NCI-H345 treated with DMSO at 0.1 percent for 48 hours (cell line): ENCODE measurements around the gene ZNF701.
"Not testable (repeated sequence)": the region's sequence is repeated elsewhere in the genome, so short reads cannot be mapped to it uniquely, and the experiment has no call there.

Experiments
- DNase-seq: peaks from one replicate; lab custom pipeline; 2025; ENCODE audit not compliant: unreplicated experiment; lab: John Stamatoyannopoulos, UW

Gene ZNF701

DNA sequence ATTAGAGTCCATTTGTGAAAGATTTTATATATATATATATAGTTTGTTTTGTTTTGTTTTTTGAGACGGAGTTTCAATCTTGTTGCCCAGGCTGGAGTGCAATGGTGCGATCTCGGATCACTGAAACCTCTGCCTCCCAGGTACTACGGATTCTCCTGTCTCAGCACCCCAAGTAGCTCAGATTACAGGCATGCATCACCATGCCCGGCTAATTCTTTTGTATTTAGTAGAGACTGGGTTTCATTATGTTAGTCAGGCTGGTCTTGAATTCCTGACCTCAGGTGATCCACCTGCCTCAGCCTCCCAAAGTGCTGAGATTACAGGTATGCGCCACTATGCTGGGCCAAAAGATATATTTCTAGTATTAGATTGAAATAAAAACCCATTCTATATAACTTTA is 4.0 kb upstream of the ZNF701 start:
- no peak for DNase-seq

DNA sequence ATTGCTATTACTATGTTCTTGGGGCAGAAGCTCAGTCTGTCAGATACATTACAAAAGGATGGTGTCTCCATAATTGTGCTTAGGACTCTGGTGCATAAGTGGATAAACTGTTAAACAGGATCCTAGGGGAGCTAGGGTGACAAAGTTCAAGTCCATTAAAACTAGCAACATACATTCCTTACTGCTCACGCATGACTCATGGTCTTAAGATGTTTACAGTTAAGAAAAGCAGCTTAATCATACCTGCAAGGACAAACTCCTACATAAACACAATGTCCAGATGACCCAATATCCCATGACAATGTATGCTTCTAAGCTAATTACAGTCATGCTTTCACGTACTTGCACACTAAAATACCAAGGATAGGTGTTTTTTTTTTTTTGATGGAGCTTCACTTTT is 3.5 kb upstream of the ZNF701 start:
- no peak for DNase-seq

GRCh38 chr19:52567921-52568320 is 2.2 kb upstream of the ZNF701 start:
- no peak for DNase-seq

DNA sequence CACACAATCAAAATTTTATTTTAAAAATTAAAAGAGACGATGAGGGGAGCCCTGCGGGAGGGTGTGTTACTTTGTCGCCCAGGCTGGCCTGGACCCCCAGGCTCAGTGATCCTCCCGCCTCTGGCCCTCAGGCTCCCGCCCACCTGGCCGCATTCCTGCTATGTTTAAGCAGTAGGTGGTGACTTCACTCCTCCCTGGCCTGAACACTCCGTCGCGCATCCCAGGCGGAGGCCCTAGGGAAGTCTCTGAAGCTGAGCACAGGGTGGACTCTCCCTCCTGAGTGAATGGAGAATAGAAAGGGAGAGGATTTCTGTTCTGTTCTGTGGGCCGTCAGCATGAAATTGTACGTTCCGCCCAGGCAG is 468 bp upstream of the ZNF701 start:
- DNase-seq, result not testable (repeated sequence)

GRCh38 chr19:52584736-52585440 is 14.8 kb downstream of the ZNF701 start:
- DNase-seq, result no peak

DNA sequence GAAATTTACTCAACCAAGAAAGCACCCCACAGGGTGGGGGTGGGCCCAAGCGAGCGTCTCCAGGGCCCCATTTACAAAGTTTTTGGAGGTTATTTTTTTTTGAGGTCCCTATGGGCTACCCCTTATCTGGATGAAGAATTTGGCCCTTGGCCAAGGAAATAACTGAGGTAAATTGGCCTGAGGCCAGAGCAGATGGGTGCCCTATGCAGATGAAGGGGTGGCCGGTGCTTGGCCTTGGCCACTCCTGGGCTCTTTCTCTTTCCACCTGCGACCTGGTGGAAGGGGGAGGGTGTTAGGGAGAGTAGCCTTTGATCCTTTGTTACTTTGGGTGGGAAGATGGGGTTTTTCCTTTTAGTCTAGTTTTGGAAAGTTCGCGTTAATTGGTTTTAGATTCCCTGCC is 15.5 kb downstream of the ZNF701 start:
- DNase-seq, result no peak

GRCh38 chr19:52590728-52591127 is 20.6 kb downstream of the ZNF701 start:
- DNase-seq, result no peak

GRCh38 chr19:52592301-52592700 is 22.2 kb downstream of the ZNF701 start:
- DNase-seq, result no peak

GRCh38 chr19:52593441-52593840 is 23.4 kb downstream of the ZNF701 start:
- not testable (repeated sequence) for DNase-seq

DNA sequence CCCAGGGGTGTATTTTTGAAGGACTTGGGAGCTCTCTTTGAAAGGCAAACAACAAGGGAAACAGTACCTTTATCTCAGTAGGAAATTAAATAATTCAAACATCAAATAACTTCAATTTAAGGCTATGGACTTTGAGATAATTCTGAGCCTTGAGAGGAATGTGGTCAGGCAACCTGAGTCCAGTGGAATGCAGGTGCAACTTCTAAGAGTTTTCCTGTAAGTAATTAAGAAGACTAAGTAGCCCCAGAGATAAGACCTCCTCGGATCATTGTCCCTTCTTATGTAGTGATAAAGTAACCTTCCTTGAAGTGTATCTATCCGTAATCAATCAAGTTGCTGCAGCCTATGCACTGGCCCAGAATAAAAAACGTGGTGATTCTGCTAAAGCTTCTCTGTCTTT is 29.2 kb downstream of the ZNF701 start:
- no peak for DNase-seq

DNA sequence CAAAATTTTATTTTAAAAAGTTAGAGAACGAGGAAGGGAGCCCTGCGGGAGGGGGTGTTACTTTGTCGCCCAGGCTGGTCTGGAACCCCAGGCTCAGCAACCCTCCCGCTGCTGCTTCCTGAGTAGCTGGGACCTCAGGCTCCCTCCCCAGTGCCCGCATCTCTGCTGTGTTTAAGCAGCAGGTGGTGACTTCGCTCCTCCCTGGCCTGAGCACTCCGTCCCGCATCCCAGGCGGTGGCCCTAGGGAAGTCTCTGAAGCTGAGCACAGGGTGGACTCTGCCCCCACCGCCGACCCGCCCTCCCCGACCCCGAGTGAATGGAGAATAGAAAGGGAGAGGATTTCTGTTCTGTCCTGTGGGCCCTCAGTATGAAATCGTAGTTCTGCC is 30.5 kb downstream of the ZNF701 start:
- DNase-seq, result no peak

GRCh38 chr19:52601025-52601973 is 31.2 kb downstream of the ZNF701 start:
- DNase-seq, result peak; percentile 58

DNA sequence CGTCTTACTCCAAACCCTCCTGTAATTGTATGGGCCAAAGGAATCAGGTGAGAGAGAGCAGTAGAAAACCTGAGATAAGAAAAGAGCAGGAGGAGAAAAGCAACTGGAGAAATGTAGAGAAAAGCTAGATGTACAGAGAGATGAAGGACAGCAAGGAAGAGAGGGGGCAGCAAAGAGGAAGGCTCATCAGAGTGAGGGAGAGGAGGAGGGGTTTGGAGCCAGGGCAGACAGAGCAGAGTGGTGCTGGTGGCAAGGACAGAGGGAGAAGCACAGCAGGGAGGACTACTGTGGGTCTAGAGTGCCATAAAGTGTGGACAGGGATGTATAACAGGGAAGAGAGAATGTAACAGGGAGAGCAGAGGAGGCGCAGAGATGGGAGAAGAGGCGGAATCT is 31.9 kb downstream of the ZNF701 start:
- DNase-seq, result not testable (repeated sequence)

DNA sequence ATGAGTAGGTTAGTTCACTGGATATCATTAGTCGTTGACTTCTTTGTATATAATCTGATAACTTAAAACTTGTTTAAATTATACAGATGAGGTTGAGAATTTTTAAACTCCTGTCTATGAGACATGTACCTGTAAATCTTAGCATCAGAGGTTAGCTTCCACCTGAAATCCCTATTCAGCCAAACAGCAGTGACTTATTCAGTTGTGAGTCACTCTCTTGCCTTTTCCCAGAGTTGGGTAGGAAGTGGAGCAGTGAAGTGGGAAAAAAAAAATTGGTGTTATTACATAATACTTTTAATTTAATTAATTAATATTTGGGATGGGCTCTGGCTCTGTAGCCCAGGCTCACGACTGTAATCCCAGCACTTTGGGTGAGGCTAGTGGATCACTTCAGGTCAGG is 32.9 kb downstream of the ZNF701 start:
- DNase-seq, result no peak

GRCh38 chr19:52603558-52604207 is 33.6 kb downstream of the ZNF701 start:
- DNase-seq, result no peak

GRCh38 chr19:52613299-52613906 is 43.3 kb downstream of the ZNF701 start:
- DNase-seq, result no peak

DNA sequence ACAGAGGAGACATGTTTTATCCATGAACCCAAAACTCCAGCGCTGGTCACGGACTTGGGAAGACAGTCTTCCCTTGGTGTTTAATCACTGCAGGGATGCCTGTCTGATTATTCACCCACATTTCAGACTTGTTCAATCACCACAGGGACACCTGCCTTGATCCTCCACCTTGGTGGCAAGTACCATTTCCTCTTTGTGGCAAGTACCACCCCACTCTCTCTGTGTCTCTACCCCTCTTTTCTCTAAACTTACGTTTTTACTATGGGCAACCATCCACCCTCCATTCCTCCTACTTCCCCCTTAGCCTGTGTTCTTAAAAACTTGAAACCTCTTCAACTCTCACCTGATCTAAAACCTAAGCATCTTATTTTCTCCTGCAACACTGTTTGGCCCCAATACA is 51.3 kb downstream of the ZNF701 start:
- DNase-seq, result no peak

GRCh38 chr19:52622261-52622660 is 52.2 kb downstream of the ZNF701 start:
- DNase-seq, result no peak

DNA sequence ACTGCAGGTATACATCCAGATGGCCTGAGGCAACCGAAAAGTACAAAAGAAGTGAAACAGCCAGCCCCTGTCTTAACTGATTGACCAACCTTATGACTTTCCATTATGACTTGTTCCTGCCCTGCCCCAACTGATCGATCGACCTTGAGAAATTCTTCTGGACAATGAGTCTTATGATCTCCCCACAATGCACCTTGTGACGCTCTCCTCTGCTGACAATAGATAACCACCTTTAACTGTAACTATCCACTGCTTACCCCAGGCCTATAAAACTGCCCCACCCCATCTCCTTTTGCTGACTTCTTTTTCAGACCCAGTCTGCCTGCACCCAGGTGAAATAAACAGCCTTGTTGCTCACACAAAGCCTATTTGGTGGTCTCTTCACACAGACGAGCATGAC is 56.8 kb downstream of the ZNF701 start:
- DNase-seq, result no peak

GRCh38 chr19:52627441-52627840 is 57.4 kb downstream of the ZNF701 start:
- DNase-seq, result not testable (repeated sequence)

GRCh38 chr19:52635786-52636570 is 65.9 kb downstream of the ZNF701 start:
- no peak for DNase-seq
